Body of pancreas (tissue), 4 donors: ENCODE measurements around the gene CFAP97D2.

ENCODE experiments used
- CTCF ChIP-seq, 7 experiments: fragments of 450-650 bp in 4 of 7; fragments of 200-600 bp in 3 of 7; sonication (generic) in 3 of 7; IDR thresholded peaks; one replicate each; pipeline ENCODE4 v1.5.1; 2016 to 2019; ENCODE audit warnings: antibody characterized with exemption in 7 of 7
- POLR2A ChIP-seq, 3 donors: fragments of 450-650 bp; IDR thresholded peaks; one replicate each; pipeline ENCODE4 v1.6.1; 2016; ENCODE audit warnings: antibody characterized with exemption in 3 of 3, mild to moderate bottlenecking in 2 of 3

GRCh38 chr13:114154476-114154875 is 24.6 kb upstream of the CFAP97D2 start:
- TF ChIP-seq CTCF (IDR thresholded peaks at IDR 0.05) = no peak
- no peak for TF ChIP-seq POLR2A (IDR thresholded peaks at IDR 0.05)
